ENCODE results near the gene CTU1. TPM values are rescaled to one million over a fixed set of nuclear protein-coding genes. Genes with fewer than 3 reads are reported as not detected.

Gene CTU1
- polyA plus RNA-seq, 1 experiment: 3.3 TPM

- Histone ChIP-seq H3K36me3 (ENCODE audit: control insufficient read depth, insufficient read depth, low read length) (no peaks in the 10 kb centered on the region), H3K27me3 (ENCODE audit: control insufficient read depth, insufficient read depth, low read length) (no peaks in the 10 kb centered on the region), H3K4me3 (ENCODE audit: low read depth, low read length) (no peak overlapping the region)
- CTCF ChIA-PET: interaction anchor here (0.6 kb wide), 1 partner anchor 50 kb away, joined by 3 read pairs; no protein-coding TSS in a partner anchor
- POLR2A ChIA-PET: no interaction called here
- DNase-seq (ENCODE audit: low read depth): no peak
- TF ChIP-seq, protein P1, sequence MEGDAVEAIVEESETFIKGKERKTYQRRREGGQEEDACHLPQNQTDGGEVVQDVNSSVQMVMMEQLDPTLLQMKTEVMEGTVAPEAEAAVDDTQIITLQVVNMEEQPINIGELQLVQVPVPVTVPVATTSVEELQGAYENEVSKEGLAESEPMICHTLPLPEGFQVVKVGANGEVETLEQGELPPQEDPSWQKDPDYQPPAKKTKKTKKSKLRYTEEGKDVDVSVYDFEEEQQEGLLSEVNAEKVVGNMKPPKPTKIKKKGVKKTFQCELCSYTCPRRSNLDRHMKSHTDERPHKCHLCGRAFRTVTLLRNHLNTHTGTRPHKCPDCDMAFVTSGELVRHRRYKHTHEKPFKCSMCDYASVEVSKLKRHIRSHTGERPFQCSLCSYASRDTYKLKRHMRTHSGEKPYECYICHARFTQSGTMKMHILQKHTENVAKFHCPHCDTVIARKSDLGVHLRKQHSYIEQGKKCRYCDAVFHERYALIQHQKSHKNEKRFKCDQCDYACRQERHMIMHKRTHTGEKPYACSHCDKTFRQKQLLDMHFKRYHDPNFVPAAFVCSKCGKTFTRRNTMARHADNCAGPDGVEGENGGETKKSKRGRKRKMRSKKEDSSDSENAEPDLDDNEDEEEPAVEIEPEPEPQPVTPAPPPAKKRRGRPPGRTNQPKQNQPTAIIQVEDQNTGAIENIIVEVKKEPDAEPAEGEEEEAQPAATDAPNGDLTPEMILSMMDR (IDR thresholded peaks at IDR 0.05; ENCODE audit: insufficient read depth, low read depth, low read length): no peak
These were observed 37.7 kb downstream of the CTU1 start for GRCh38 chr19:51070334-51071094.

DNA sequence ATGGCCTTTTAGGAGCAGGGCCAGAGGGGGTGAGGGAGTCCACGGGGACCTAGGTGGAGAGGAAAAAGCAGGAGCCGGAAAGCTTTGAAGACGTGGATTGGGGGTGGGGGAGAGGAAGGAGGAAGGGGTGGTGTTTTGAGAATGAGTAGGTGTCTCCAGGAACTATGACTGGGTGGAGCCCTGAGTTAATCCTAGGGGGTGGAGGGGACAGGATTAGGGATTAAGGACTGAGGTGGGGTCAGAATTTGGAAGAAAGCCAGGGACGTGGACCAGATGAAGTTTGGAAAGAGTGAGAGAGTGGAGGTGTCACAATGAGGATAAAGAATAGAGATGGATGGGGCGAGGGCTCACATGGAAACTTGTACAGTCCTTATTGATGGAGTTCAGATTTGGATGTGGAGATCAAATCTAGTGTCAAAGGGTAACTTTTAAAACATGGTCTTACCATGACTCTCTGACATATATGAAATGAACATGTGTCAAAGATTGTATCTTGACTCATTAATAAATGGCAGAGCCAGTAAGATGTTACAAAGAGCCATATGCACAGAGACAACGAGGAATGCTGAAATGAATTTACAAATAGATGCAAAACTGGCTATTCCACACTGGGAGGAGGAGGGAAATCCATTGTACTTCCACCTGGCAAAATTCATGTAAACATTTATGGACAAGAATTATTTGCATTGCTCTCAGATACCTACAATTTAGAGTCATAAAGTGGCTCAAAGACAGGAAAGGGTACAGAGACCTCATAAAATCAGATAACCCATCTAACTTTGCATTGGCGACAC lies 41.6 kb downstream of the CTU1 start:
- H3K27me3 ChIP-seq (ENCODE audit: control insufficient read depth, insufficient read depth, low read length): no peaks in the 10 kb centered on the region
- no peaks in the 10 kb centered on the region for H3K36me3 ChIP-seq (ENCODE audit: control insufficient read depth, insufficient read depth, low read length)
- CTCF ChIA-PET: no interaction called here
- POLR2A ChIA-PET: interaction anchor here (0.6 kb wide), 1 partner anchor 19 kb away, joined by 7 read pairs; no protein-coding TSS in a partner anchor
- no peak for DNase-seq (ENCODE audit: low read depth)
- TF ChIP-seq, protein P1 (IDR thresholded peaks at IDR 0.05; ENCODE audit: insufficient read depth, low read depth, low read length): no peak
- H3K4me3 ChIP-seq (ENCODE audit: low read depth, low read length): no peak overlapping the region

GRCh38 chr19:51065221-51065960 lies 42.8 kb downstream of the CTU1 start:
- ChIA-PET CTCF (no interaction called here), POLR2A (no interaction called here)
- H3K27me3 ChIP-seq (ENCODE audit: control insufficient read depth, insufficient read depth, low read length): no peaks in the 10 kb centered on the region
- H3K4me3 ChIP-seq (ENCODE audit: low read depth, low read length): no peak overlapping the region
- no peaks in the 10 kb centered on the region for H3K36me3 ChIP-seq (ENCODE audit: control insufficient read depth, insufficient read depth, low read length)
- no peak for DNase-seq (ENCODE audit: low read depth)
- TF ChIP-seq, protein P1 (IDR thresholded peaks at IDR 0.05; ENCODE audit: insufficient read depth, low read depth, low read length): no peak

DNA sequence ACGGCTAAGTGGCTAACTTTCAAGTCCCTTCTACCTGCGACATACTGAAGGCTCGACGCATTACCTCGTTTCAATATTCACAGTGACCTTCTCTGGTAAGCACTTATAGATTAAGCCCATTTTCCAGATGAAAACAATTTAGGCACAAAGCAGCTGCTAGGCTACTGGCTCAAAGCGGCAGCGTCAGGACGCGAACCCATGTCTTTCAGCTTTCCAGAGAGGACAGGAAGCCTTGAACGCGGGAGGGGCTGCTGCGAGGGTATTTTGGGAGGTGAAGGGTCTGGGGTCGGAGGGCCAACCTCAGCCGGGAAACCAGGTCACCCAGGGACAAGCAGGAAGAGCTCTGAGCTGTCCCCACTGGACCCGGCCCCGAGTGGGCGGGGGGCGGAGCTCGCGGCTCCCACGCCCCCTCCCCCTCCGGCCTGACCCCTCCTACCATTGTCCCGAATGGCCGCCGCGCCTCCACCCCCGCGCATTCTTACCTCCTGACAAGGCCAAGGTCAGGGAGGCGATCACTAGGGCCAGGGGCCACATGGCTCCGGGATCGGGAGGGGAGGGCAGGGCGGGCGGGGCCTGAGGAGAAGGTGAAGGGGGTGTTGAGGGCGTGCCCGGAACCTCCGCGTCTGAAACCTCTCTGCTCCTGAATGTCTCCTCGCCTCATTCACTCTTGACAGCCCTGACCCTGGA lies 43.5 kb downstream of the CTU1 start, which contains the start of gene KLK13:
TSS of gene KLK13 (minus strand) at position 559 of the 687 bp plus-strand sequence. CDS start at position 534, 25 bp downstream.
- Histone ChIP-seq H3K4me3 (ENCODE audit: low read depth, low read length) (no peak within 1 kb of the TSS), H3K27me3 (ENCODE audit: control insufficient read depth, insufficient read depth, low read length) (no peaks in the 10 kb centered on the region), H3K36me3 (ENCODE audit: control insufficient read depth, insufficient read depth, low read length) (no peaks in the 10 kb centered on the region)
- CTCF ChIA-PET: no interaction called here
- no peak for DNase-seq (ENCODE audit: low read depth)
- POLR2A ChIA-PET: no interaction called here
- TF ChIP-seq, protein P1 (IDR thresholded peaks at IDR 0.05; ENCODE audit: insufficient read depth, low read depth, low read length): no peak
